Measurements from ENCODE around the gene LHFPL5. TPM values are rescaled to one million over a fixed set of nuclear protein-coding genes. Genes with fewer than 3 reads are reported as not detected.

The LHFPL5 gene
- total and polyA plus RNA-seq, 7 donors: 0.10 to 0.34 TPM; not detected in 5

DNA sequence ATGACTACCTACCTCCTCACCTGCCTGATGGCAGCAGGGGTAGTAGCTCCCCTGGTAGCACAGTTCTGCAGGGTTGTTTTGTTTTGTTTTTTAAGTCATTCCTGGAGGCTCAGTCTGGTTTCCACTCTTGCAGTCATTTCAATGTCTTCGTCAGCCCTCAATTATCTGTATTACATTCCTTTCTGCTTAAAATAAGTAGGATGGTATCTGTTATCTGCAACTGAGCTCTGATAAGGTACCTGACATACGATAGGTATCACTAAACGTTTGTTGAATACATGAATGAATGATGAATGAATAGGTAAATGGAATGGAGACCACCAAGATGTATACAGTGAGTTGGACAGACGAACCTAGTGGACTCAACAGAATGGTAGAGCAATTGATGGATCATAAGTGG lies 35.9 kb upstream of the LHFPL5 start:
- H3K4me3 ChIP-seq: no peak overlapping the region
- intact Hi-C loops (cut with DNase I): no loop called here
- DNase-seq (no peak), ATAC-seq (no peak)
- 79 to 85% (median 80%) methylated on average over 4 of the region's 4 CpGs for WGBS, 3 donors
- H3K27me3 ChIP-seq (ENCODE audit: insufficient read depth in 3 of 3, low read length in 2 of 3): peaks cover 0 to 28% (median 2%) of the 10 kb centered on the region in 3 donors
- no peak overlapping the region for H3K27ac ChIP-seq
- H3K9me3 ChIP-seq: no peaks in the 10 kb centered on the region
- TF ChIP-seq, protein P1, sequence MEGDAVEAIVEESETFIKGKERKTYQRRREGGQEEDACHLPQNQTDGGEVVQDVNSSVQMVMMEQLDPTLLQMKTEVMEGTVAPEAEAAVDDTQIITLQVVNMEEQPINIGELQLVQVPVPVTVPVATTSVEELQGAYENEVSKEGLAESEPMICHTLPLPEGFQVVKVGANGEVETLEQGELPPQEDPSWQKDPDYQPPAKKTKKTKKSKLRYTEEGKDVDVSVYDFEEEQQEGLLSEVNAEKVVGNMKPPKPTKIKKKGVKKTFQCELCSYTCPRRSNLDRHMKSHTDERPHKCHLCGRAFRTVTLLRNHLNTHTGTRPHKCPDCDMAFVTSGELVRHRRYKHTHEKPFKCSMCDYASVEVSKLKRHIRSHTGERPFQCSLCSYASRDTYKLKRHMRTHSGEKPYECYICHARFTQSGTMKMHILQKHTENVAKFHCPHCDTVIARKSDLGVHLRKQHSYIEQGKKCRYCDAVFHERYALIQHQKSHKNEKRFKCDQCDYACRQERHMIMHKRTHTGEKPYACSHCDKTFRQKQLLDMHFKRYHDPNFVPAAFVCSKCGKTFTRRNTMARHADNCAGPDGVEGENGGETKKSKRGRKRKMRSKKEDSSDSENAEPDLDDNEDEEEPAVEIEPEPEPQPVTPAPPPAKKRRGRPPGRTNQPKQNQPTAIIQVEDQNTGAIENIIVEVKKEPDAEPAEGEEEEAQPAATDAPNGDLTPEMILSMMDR (IDR thresholded peaks at IDR 0.05): no peak
- no peaks in the 10 kb centered on the region for H3K36me3 ChIP-seq (ENCODE audit: insufficient read depth in 1 of 2, low read depth in 1 of 2)
- H3K4me1 ChIP-seq: no peaks in the 10 kb centered on the region

- no peak for ATAC-seq
- no peak overlapping the region for H3K4me3 ChIP-seq
- no peaks in the 10 kb centered on the region for H3K9me3 ChIP-seq
- H3K27ac ChIP-seq: no peak overlapping the region
- TF ChIP-seq, protein P1 (IDR thresholded peaks at IDR 0.05): no peak
- H3K4me1 ChIP-seq: no peaks in the 10 kb centered on the region
- H3K27me3 ChIP-seq (ENCODE audit: insufficient read depth in 3 of 3, low read length in 2 of 3): peaks cover 0 to 23% (median 3%) of the 10 kb centered on the region in 3 donors
- no peak for DNase-seq
- H3K36me3 ChIP-seq (ENCODE audit: insufficient read depth in 1 of 2, low read depth in 1 of 2): no peaks in the 10 kb centered on the region
- 47 to 56% (median 56%) methylated on average over 5 of the region's 5 CpGs for WGBS, 3 donors
- intact Hi-C loops (cut with DNase I): no loop called here
Measured at GRCh38 chr6:35771343-35771627, 33.9 kb upstream of the LHFPL5 start.

- TF ChIP-seq, protein P1 (IDR thresholded peaks at IDR 0.05): no peak
- Histone ChIP-seq H3K36me3 (ENCODE audit: insufficient read depth in 1 of 2, low read depth in 1 of 2) (no peaks in the 10 kb centered on the region), H3K4me3 (no peak overlapping the region), H3K27ac (no peak overlapping the region), H3K9me3 (no peaks in the 10 kb centered on the region), H3K4me1 (no peaks in the 10 kb centered on the region), H3K27me3 (ENCODE audit: insufficient read depth in 3 of 3, low read length in 2 of 3) (peaks cover 0 to 34% (median 13%) of the 10 kb centered on the region in 3 donors)
- WGBS, 3 donors: 75 to 89% (median 81%) methylated on average over 11 of the region's 11 CpGs
- DNase-seq: no peak
- no peak for ATAC-seq
- intact Hi-C loops (cut with DNase I): no loop called here
Measured at GRCh38 chr6:35774116-35774794, 30.9 kb upstream of the LHFPL5 start.

DNA sequence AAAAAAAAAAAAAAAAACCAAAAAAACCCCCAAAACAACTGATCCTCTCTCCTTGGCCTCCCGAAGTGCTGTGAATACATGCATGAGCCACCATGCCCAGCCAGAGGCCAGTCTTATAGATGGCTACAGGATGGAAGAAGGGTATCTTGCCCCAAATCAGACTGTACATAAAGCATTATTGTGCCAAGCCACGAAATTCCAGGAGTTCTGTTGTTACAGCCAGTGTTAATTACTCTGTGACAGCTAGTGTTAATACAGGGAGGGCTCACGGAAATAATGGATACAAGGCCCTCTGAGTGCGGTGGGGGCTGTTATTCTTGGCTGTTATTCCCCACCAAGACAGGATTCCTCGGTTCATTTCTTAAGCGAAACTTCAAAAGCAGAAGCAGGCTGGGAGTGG lies 30.1 kb upstream of the LHFPL5 start:
- peaks cover 0 to 42% (median 16%) of the 10 kb centered on the region in 3 donors for H3K27me3 ChIP-seq (ENCODE audit: insufficient read depth in 3 of 3, low read length in 2 of 3)
- no peak for ATAC-seq
- WGBS, 3 donors: 64 to 75% (median 73%) methylated on average over 6 of the region's 6 CpGs
- intact Hi-C loops (cut with DNase I): no loop called here
- H3K27ac ChIP-seq: no peak overlapping the region
- no peaks in the 10 kb centered on the region for H3K36me3 ChIP-seq (ENCODE audit: insufficient read depth in 1 of 2, low read depth in 1 of 2)
- no peaks in the 10 kb centered on the region for H3K4me1 ChIP-seq
- no peaks in the 10 kb centered on the region for H3K9me3 ChIP-seq
- no peak overlapping the region for H3K4me3 ChIP-seq
- no peak for DNase-seq
- TF ChIP-seq, protein P1 (IDR thresholded peaks at IDR 0.05): no peak

Measured in psoas muscle (tissue), 8 donors.